GM18951 (cell line): ENCODE measurements around the gene TTLL10.

Source experiments
- POLR2A ChIP-seq: IDR thresholded peaks from 4 replicates; pipeline ENCODE4 v1.6.1; 2011; ENCODE audit warnings: mild to moderate bottlenecking; ENCODE audit not compliant: insufficient read length, insufficient read depth; ENCODE audit errors: extremely low read depth
- in situ Hi-C: fragments of 300-500 bp; cut with MboI; formaldehyde crosslinking; loops from one replicate; pipeline ENCODE4 v1.12.0; 2022; ENCODE audit warnings: low sequenced_read_pairs, mixed read lengths, inconsistent platforms; ENCODE audit not compliant: unreplicated experiment

TTLL10 gene

DNA sequence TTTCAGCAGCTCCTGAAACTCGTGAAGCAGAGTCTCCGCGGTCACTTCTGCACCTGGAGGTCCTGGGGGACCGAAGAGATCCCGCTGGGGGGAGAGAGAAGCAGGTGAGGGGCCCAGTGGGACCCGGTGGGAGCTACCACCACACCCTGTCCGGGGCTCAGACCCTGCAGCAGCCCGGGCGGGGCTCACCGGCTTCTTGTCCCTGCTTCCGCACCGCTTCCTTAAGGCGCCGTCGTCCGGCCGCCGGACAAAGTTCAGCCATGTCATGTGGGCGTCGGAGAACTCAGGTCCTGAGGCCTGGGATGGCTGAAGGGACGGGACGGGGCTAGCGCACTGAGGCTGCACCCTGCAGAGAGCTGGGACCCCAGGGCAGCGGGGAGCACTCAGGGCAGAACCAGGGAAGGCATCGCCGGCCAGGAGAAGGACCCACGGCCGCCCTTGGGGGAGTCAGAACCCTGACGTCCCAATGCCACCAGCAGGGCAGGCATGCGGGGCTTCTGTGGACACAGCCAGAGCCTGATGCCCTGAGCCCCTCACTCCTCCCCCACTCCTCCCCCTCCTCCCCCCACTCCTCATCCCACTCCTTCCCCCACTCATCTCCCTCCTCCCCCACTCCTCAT lies 70.6 kb downstream of the TTLL10 start:
- in situ Hi-C loops, result no loop called here
- no peak for TF ChIP-seq POLR2A

DNA sequence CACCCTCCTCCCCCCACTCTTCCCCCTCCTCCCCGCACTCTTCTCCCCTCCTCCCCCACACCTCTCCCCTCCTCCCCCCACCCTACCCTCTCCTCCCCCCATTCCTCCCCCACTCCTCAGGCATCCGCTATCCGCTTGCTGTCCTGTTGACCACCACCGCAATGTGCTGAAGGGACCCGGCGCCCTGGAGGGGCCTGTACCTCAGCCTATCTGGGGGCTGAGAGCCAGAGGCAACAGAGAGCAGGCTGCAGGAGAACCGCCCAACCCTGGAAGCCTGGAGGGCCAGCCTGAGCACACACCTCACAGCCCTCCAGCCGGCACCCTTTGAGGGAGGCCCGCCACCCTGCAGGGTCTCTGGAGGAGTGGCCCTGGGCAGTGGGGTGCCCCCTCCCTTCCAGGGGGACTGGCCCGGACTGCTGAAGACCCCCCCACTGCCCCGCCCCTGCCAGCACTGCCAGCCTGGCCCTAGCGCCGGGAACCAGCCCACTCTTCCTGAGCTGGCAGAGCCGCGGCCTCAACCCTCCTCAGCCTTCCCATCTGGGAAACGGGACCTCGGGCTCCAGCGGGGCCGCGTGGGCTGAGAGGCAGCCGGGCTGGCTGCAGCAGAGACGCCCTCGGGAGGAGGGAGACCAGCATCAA lies 71.6 kb downstream of the TTLL10 start:
- in situ Hi-C loops, result no loop called here
- no peak for TF ChIP-seq POLR2A

DNA sequence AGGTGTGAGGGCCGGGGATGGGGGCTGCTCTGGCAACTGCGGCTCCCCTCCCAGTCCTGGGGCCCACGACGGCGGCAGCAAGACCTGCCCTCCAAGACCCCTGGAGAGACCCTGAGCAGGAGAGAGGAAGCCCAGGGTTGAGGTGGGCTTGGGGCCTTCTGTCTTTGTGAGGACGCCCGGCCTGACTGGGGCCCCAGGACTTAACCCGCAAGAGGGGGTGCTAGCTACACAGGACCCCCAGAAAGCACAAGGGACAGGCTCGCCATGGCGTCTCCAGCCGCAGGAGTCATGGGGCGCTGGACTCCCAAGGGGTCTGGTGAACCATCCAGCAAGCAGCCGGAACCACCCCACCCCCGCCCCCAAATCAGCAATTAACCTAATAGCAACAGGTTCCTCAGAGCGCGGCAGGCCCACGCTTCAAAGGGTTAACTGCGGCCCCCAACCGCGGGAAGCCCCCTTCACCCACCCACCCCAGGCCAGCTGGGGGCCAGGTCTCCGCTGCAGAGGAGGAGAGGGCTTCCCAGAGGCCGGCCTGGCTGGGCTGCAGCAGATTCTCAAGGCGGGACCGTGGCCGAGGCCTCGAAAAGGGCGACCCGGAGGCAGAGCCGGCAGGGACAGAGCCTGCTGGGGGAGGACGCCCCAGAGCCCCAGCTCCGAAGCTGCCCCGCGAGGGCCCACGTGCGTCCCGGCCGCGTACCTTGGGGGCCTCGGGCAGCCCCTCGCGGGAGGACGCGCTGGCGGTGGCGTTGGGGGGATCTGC lies 72.3 kb downstream of the TTLL10 start:
- TF ChIP-seq POLR2A, result no peak
- in situ Hi-C loops, result no loop called here

DNA sequence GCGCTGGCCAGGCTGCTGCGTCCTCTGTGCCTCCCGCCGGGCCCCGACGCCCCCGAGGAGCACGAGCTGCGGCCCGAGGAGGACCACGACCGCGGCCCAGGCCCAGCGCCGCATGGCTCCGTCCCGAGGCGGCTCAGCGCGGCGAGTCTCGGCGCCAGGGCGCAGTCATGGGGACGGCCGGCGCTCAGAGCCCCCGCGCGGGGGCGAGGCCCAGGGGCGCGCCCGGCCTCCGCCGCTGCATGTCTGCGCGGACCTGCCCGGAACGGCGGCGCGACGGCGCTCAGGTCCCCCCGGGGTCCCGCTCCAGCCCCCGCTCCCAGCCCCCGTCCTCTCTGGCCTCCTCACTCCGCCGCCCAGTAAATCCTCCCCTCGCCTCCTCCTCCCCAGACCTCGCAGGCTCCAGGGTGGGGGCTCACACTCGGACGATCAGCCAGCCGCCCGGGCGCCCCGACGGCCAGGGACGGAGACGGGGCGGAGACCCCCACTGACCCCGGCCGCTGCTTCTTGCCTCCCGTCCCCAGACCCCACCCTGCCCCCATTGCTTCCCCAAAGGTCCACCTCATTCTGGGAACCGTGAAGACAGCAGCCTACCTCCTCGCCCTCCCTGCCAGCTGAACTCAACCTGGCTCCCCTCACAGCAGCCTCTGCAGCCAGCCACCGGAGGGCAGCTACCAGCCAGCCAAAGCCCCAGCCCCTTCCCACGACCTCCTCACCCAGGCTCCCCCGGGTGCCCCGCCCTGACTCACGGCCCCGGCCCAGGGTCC lies 73.1 kb downstream of the TTLL10 start, which contains the start of gene C1QTNF12:
Gene C1QTNF12, minus strand, starts transcription at position 146 of the 764 bp plus-strand sequence. Its CDS starts 32 bp downstream, at position 114.
- in situ Hi-C loops, result no loop called here
- no peak for TF ChIP-seq POLR2A

DNA sequence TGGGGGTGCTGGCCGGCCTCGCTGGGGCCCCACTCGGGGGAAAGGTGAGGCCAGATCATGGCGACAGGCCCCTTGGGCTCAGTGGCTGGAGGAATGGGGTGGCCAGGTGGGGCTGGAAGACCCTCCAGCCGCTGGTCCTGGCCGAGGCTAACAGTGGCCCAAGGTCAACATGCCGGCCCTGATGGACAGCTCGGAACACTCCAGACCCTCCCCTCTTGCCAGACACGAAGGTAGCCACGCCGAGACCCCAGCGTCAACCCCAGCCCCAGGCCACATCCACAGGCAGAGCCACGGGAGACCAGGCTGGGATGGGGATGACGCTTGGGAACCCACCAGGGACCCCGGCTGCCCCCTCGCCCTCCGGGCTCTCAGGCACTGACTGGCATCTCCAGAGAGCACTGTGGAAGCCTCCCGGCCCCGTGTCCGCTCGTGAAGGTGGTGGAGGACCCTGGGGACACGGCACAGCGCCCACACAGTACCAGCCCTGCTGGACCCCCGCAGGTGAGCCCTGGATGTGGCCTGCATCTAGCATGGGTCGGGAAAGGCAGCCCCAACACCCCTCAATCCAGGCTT lies 73.7 kb downstream of the TTLL10 start:
- TF ChIP-seq POLR2A, result no peak
- in situ Hi-C loops, result no loop called here
